HFFc6 (cell line): Measurements from ENCODE around the gene CDC123. TPM values are rescaled to one million over a fixed set of nuclear protein-coding genes. Genes with fewer than 3 reads are reported as not detected.

Source experiments
- DNase-seq: peaks from one replicate; pipeline ENCODE4 v3.0.0-alpha.2; 2018
- H3K27ac Mint-ChIP-seq: 2 replicates; pipeline ENCODE4 v1.8.0; 2020; ENCODE audit warnings: mild to moderate bottlenecking, mixed read lengths
- H3K27me3 Mint-ChIP-seq: 2 replicates; pipeline ENCODE4 v1.8.0; 2021; ENCODE audit warnings: mild to moderate bottlenecking, moderate library complexity, mixed read lengths; ENCODE audit not compliant: insufficient read depth
- H3K36me3 Mint-ChIP-seq: 2 replicates; pipeline ENCODE4 v1.8.0; 2021; ENCODE audit warnings: low read depth, mixed read lengths
- H3K4me1 Mint-ChIP-seq: 2 replicates; pipeline ENCODE4 v1.8.0; 2020; ENCODE audit warnings: low read depth, mixed read lengths
- H3K4me3 Mint-ChIP-seq: 2 replicates; pipeline ENCODE4 v1.8.0; 2020; ENCODE audit warnings: mild to moderate bottlenecking, moderate library complexity, mixed read lengths
- H3K9me3 Mint-ChIP-seq: 2 replicates; pipeline ENCODE4 v1.8.0; 2020; ENCODE audit warnings: mild to moderate bottlenecking, mixed read lengths
- total RNA-seq, 6 experiments: library from RNA; stranded (reverse); fragmentation: NEBNext Ultra II Directional; extraction: Animal tissue kit (Norgen Biotek cat#: 25700); gene quantifications; 2 replicates in 1 of 6; 3 replicates in 5 of 6; pipeline ENCODE4 v1.2.3, GENCODE V29; 2021
- TF ChIP-seq, protein P1 (sequence below): fragments of 200-600 bp; sonication (generic); IDR thresholded peaks from 2 replicates; pipeline ENCODE4 v1.5.0; 2021; ENCODE audit warnings: antibody characterized with exemption, mild to moderate bottlenecking

CDC123 gene
- total RNA-seq, 6 experiments from 2014 or later, result 90.9 to 116 (median 99.5) TPM

DNA sequence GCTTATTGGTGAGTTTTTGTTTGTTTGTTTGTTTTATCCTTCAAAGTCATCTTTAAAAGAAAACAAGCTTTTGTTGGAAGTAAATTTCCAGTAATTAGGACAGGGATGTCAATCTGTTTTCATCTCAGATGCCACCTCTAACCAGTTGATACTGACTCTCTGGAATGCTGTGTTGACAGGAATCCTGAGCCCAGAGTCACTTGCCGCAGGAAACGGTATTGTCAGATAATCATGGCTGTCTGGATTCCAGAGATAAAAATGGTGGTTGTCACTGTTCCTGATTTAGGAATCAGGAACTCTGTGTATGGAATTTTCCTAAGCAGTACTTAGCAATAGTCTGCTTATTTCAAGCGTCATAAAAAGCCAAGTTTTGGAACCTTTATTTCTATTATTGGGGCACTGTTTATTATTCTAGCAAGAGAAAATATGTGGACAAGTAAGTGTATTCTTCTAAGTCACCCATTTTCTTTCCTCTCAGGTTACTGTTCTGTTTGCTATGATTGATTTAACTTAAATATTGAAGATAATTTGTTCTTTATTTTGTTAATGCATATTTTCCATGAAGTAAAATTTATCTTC is 39.2 kb downstream of the CDC123 start:
- no peak overlapping the region for H3K4me3 Mint-ChIP-seq

DNA sequence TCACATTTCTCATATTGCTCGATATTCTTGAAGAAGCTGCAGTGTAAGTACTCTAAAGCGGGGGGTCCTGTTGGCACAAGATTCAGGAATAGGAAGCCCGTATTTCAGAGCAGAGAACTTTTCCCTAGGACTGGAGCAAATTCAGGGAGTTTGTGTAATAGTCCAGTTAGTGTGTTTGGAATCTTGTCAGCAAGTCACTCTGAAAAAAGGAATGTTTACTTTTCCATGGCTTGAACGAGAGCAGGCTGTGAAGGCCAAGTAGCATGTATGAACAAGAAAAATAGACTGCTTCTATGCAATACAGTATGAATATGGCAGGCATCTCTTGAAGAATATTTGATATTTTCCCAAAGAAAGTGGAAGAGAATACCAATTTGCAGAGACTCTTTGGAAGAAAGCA is 39.8 kb downstream of the CDC123 start:
- Mint-ChIP-seq H3K4me3 (no peak overlapping the region), H3K27ac (no peak overlapping the region), H3K27me3 (no peaks in the 10 kb centered on the region), H3K9me3 (no peaks in the 10 kb centered on the region), H3K4me1 (no peaks in the 10 kb centered on the region), H3K36me3 (peaks cover 26% of the 10 kb centered on the region)
- no peak for DNase-seq
- TF ChIP-seq, protein P1, sequence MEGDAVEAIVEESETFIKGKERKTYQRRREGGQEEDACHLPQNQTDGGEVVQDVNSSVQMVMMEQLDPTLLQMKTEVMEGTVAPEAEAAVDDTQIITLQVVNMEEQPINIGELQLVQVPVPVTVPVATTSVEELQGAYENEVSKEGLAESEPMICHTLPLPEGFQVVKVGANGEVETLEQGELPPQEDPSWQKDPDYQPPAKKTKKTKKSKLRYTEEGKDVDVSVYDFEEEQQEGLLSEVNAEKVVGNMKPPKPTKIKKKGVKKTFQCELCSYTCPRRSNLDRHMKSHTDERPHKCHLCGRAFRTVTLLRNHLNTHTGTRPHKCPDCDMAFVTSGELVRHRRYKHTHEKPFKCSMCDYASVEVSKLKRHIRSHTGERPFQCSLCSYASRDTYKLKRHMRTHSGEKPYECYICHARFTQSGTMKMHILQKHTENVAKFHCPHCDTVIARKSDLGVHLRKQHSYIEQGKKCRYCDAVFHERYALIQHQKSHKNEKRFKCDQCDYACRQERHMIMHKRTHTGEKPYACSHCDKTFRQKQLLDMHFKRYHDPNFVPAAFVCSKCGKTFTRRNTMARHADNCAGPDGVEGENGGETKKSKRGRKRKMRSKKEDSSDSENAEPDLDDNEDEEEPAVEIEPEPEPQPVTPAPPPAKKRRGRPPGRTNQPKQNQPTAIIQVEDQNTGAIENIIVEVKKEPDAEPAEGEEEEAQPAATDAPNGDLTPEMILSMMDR, result no peak

More for the DNA sequence above, 39.2 kb downstream of the CDC123 start:
- H3K27me3 Mint-ChIP-seq, result no peaks in the 10 kb centered on the region
- TF ChIP-seq, protein P1, result no peak
- no peaks in the 10 kb centered on the region for H3K9me3 Mint-ChIP-seq
- peaks cover 24% of the 10 kb centered on the region for H3K36me3 Mint-ChIP-seq
- H3K4me1 Mint-ChIP-seq, result no peaks in the 10 kb centered on the region
- no peak overlapping the region for H3K27ac Mint-ChIP-seq
- DNase-seq, result no peak

DNA sequence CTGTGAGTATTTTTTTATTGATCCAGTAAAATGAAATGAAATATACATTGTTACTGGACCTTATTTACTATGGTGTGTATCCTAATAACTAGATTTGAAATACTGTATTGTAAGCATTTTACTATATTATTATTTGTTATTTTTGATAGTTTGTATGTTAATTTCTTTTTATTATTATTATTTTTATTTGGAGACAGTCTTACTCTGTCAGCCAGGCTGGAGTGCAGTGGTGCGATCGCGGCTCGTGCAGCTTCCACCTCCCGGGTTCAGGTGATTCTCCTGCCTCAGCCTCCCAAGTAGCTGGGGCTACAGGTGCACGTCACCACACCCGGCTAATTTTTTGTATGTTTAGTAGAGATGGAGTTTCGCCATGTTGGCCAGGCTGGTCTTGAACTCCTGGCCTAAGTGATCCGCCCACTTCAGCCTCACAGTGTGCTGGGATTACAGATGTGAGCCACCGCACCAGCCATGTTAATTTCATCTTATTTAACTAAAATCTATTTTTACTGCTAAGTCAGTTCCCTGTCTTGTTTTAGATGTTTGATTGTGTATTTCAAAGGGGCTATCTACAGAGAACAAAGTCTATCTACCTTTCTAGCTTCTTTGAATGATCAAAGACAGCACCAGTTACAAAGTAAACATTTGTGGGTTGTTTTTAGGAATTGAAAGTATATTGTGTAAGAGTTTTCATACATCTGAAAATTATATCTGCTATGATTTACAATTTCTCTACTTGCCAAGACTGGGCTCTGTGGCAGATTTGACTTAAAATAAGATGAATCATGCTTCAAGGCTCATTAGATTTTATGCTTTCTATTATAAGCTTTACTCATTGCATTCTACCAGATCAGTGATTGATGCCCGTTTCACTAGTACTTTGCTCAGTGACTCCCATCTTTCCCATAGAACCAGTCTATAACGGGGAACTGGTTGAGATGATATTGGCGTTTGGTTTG is 41.6 kb downstream of the CDC123 start:
- Mint-ChIP-seq H3K4me3 (no peak overlapping the region), H3K9me3 (no peaks in the 10 kb centered on the region), H3K36me3 (peaks cover 21% of the 10 kb centered on the region), H3K27ac (no peak overlapping the region), H3K27me3 (no peaks in the 10 kb centered on the region; the same call in 1 of the 2 replicates), H3K4me1 (no peaks in the 10 kb centered on the region)
- TF ChIP-seq, protein P1, result no peak
- no peak for DNase-seq

DNA sequence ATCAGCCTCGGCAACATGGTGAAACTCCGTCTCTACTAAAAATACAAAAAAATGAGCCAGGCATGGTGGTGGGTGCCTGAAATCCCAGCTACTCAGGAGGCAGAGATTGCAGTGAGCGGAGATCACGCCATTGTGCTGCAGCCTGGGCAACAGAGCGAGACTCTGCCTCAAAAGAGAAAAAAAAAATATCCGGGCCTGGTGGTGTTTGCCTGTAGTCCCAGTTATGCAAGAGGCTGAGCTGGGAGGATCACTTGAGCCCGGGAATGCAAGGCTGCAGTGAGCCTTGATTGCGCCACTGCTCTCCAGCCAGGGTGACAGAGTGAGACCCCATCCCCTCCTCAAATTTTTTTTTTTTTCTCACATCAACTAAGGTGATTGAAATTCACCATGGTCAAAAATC is 42.8 kb downstream of the CDC123 start:
- Mint-ChIP-seq H3K27me3 (no peaks in the 10 kb centered on the region; the same call in 1 of the 2 replicates), H3K4me3 (no peak overlapping the region), H3K4me1 (no peaks in the 10 kb centered on the region), H3K9me3 (no peaks in the 10 kb centered on the region), H3K36me3 (peaks cover 21% of the 10 kb centered on the region), H3K27ac (no peak overlapping the region)
- TF ChIP-seq, protein P1, result no peak
- DNase-seq, result no peak

DNA sequence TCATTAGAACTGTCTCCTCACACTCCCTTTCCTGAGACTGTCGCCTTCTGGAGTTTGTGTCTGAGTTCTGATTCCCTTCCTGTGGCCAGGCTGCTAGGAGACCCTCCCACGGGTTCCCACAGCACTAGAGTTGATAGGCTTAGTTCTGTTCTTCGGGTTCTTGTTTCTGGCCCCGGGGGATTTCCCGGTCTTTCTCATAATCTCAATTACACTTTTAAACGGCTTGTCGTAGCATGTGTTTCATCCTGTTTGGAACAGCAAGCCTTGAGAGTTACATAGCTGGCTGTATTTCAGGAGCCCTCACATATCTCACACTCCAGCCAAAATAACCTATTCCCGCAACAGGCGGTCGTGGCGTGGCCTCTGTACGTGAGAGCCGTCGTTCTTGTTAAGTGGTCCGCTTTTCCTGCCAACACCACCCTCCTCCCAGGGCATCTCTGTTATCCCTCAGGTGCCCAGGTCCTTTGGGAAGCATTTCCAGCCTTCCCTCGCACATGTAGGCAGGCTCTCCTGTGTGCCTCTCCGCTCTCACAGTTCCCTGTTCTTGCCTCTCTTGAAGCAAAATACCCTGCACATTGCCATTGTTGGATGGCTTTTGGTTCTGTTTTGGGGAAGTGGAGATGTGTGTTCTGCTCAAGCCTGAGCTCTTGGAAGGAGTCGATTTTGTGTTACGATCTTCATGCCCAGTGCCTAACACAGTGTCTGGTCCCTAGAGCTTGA is 46.0 kb downstream of the CDC123 start:
- H3K4me1 Mint-ChIP-seq, result no peaks in the 10 kb centered on the region
- H3K9me3 Mint-ChIP-seq, result no peaks in the 10 kb centered on the region
- TF ChIP-seq, protein P1, result no peak
- DNase-seq, result no peak
- peak overlapping the region; percentile 48 for H3K27ac Mint-ChIP-seq
- H3K36me3 Mint-ChIP-seq, result peaks cover 19% of the 10 kb centered on the region
- no peak overlapping the region for H3K4me3 Mint-ChIP-seq
- no peaks in the 10 kb centered on the region; the same call in 1 of the 2 replicates for H3K27me3 Mint-ChIP-seq
